Mesothelial cell of epicardium (in vitro differentiated cells): Measurements from ENCODE around the gene IFIT5. TPM values are rescaled to one million over a fixed set of nuclear protein-coding genes. Genes with fewer than 3 reads are reported as not detected.
"Not testable (repeated sequence)": the region's sequence is repeated elsewhere in the genome, so short reads cannot be mapped to it uniquely, and the experiment has no call there.

Experiments
- DNase-seq, 2 experiments: peaks; one replicate each; pipeline ENCODE4 v3.0.0; 2021; ENCODE audit warnings: low spot score in 2 of 2; ENCODE audit not compliant: unreplicated experiment in 2 of 2
- H3K27ac Mint-ChIP-seq: 2 replicates; pipeline ENCODE4 v1.8.0; 2021; ENCODE audit warnings: mixed read lengths
- H3K27me3 Mint-ChIP-seq: 2 replicates; pipeline ENCODE4 v1.8.0; 2021; ENCODE audit warnings: low read depth, mixed read lengths
- H3K36me3 Mint-ChIP-seq: 2 replicates; pipeline ENCODE4 v1.8.0; 2021; ENCODE audit warnings: mixed read lengths
- H3K4me1 Mint-ChIP-seq: 2 replicates; pipeline ENCODE4 v1.8.0; 2021; ENCODE audit warnings: mixed read lengths
- H3K4me3 Mint-ChIP-seq: 2 replicates; pipeline ENCODE4 v1.8.0; 2021; ENCODE audit warnings: mild to moderate bottlenecking, moderate library complexity, mixed read lengths
- H3K9me3 Mint-ChIP-seq: 2 replicates; pipeline ENCODE4 v1.8.0; 2021; ENCODE audit warnings: mixed read lengths
- total RNA-seq: library from RNA; stranded (reverse); gene quantifications from 3 replicates; pipeline ENCODE4 v1.2.1, GENCODE V29; 2021
- TF ChIP-seq, protein P1 (sequence below): fragments of 200-600 bp; sonication (generic); IDR thresholded peaks from one replicate; pipeline ENCODE4 v1.5.0; 2021; ENCODE audit warnings: antibody characterized with exemption; ENCODE audit not compliant: unreplicated experiment

The IFIT5 gene
- total RNA-seq, 1 donor from 2014 or later = 20.5 TPM

DNA sequence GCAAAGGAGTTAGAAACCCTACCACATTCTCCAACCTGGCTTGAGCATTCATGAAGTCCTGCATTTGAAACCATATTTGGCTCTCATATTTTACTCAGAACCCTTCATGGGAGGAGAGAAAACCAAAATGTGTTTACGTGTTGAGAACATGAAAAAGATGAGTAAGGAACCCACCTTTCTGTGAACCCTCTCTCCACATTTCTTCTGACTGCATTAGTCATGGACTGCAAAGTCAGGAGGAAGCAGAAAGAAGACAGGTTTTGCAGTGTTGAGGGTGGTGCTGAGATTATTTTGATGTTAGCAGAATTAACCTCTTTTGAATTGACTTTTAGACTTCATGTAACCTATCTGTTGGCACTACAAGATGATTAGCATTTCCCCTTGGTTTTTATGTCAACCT, 31.6 kb upstream of the IFIT5 start:
- Mint-ChIP-seq H3K36me3 (no peaks in the 10 kb centered on the region), H3K27me3 (no peaks in the 10 kb centered on the region), H3K4me1 (no peaks in the 10 kb centered on the region), H3K4me3 (no peak overlapping the region), H3K27ac (no peak overlapping the region), H3K9me3 (no peaks in the 10 kb centered on the region)
- TF ChIP-seq, protein P1, sequence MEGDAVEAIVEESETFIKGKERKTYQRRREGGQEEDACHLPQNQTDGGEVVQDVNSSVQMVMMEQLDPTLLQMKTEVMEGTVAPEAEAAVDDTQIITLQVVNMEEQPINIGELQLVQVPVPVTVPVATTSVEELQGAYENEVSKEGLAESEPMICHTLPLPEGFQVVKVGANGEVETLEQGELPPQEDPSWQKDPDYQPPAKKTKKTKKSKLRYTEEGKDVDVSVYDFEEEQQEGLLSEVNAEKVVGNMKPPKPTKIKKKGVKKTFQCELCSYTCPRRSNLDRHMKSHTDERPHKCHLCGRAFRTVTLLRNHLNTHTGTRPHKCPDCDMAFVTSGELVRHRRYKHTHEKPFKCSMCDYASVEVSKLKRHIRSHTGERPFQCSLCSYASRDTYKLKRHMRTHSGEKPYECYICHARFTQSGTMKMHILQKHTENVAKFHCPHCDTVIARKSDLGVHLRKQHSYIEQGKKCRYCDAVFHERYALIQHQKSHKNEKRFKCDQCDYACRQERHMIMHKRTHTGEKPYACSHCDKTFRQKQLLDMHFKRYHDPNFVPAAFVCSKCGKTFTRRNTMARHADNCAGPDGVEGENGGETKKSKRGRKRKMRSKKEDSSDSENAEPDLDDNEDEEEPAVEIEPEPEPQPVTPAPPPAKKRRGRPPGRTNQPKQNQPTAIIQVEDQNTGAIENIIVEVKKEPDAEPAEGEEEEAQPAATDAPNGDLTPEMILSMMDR = no peak
- no peak for DNase-seq

DNA sequence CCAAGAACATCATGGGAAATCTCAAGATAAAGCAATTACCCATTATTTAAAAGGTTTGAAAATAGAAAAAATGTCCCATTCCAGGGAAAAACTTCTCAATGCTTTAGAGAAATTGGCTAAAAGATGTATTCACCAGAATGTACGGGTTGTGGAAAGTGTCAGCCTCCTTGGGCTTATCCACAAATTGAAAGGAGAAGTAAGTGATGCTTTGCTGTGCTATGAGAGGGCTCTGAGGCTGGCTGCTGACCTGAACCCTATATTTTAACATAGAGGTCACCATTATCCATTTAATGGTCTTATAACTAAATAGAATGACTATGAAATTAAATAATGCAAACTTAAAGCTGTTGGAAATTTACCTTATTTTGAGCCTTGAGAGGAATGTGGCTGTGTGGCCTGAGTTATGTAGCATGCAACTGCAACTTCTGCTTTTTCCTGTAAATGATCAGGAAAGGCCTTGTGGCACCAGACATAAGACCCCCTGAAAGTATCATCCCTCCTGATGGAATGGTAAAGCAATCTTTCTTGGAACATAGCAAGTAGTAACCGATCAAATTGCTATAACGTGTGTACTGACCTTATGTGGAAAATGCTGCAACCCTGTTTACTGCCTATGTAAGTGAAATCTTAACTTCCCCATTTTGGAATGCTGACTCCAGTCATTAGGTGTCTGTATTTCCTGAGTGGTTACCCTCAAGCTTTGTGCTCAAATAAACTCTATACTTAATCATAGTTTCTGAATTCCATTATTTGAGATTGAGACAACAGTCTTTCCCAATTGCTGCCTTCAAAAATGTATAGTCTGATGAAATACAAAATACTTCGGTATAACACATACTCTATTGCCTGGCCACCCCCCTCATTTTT, 29.7 kb upstream of the IFIT5 start:
- H3K9me3 Mint-ChIP-seq = no peaks in the 10 kb centered on the region
- DNase-seq = no peak
- TF ChIP-seq, protein P1 = no peak
- no peak overlapping the region for H3K4me3 Mint-ChIP-seq
- H3K4me1 Mint-ChIP-seq = no peaks in the 10 kb centered on the region
- H3K27ac Mint-ChIP-seq = no peak overlapping the region
- H3K36me3 Mint-ChIP-seq = no peaks in the 10 kb centered on the region
- no peaks in the 10 kb centered on the region for H3K27me3 Mint-ChIP-seq

DNA sequence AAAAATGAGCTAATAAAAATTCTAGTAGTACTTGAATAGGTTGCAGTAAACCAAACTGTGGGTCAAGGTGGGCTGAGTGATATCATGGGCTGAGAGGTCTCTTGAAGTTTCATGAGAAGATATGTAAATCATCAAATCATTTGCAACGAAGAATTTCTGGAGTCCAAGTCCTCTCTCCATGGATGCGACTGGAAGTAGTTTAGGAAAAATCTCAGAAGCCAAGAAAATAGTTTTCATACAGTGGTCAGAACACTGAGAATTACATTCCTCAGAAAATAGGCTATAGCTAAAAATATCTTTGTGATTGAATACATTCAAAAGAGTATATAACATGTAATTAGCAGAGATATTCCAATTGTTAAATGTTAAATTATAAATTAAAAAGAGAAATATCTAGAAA, 25.6 kb upstream of the IFIT5 start:
- Mint-ChIP-seq H3K4me1 (peaks cover 18% of the 10 kb centered on the region), H3K4me3 (no peak overlapping the region), H3K27ac (no peak overlapping the region), H3K27me3 (no peaks in the 10 kb centered on the region), H3K9me3 (no peaks in the 10 kb centered on the region), H3K36me3 (no peaks in the 10 kb centered on the region)
- no peak for DNase-seq
- TF ChIP-seq, protein P1 = no peak

DNA sequence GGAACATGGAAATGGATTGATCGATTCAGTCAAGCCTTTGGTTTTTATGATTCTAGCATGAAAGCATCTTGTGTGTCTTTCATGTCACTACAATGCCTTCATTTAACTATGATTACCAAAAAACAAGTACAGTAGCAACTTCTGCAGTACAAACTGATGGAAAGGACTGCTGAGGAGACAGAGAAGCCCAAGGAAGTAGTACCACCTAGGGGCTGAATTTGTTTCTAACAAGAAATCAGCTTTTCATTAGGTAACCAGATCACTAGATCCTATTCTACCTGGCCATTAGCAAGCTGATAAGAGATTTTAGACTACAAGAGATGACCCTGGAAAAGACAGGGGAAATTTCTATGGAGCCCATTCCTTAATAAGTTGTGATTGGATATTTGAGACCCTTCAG, 25.1 kb upstream of the IFIT5 start:
- no peak overlapping the region for H3K27ac Mint-ChIP-seq
- no peak overlapping the region for H3K4me3 Mint-ChIP-seq
- no peaks in the 10 kb centered on the region for H3K36me3 Mint-ChIP-seq
- no peak for DNase-seq
- H3K27me3 Mint-ChIP-seq = no peaks in the 10 kb centered on the region
- peaks cover 23% of the 10 kb centered on the region for H3K4me1 Mint-ChIP-seq
- no peaks in the 10 kb centered on the region for H3K9me3 Mint-ChIP-seq
- TF ChIP-seq, protein P1 = no peak

DNA sequence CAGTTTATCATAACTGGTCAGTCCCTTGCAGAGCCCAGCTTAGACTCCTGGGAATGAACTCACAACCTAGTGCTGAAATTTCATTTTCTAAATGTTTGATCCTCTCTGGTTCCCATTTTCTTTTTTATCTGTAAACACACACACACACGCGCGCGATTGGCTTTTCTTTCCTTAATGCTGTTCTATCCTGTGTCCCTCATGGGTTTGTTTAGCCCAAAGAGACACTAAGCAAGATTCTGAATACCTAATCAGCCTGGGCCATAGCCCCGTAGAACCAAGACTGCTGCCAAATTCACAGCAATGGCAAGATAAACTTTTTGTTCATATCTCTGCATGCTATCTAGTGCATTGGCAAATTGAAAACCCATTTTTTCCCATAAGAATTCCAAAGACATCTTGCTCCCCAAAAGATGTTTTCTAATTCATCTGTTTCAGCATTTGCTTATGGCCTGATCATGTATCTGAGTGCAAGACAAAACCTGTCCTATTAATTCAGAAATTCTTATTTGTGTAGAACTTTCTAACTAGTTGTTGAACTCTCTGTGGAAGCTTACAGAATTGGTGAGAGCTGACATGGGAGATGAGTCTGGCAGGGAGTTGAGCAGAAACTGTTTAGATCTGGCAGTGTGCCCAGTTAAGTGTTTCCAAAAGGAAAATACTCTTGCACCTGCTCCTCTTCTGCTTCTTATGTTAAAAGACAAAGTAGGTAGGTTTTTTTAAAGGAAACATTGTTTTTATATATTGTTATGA, 23.7 kb upstream of the IFIT5 start:
- H3K27ac Mint-ChIP-seq = peak overlapping the region; percentile 60
- H3K4me1 Mint-ChIP-seq = peaks cover 31% of the 10 kb centered on the region
- no peak for DNase-seq
- no peak overlapping the region for H3K4me3 Mint-ChIP-seq
- TF ChIP-seq, protein P1 = no peak
- H3K36me3 Mint-ChIP-seq = peaks cover 3% of the 10 kb centered on the region
- no peaks in the 10 kb centered on the region for H3K27me3 Mint-ChIP-seq
- H3K9me3 Mint-ChIP-seq = no peaks in the 10 kb centered on the region

DNA sequence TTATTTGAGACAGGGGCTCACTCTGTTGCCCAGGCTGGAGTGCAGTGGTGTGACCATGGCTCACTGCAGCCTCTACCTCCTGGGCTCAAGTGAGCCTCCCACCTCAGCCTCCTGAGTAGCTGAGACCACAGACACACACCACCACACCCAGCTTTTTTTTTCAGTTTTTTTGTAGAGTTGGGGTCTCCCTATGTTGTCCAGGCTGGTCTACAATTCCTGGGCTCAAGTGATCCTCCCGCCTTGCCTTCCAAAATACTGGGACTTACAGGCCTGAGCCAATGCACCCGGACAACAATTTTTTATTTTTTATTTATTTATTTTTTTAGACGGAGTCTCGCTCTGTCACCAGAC, 23.2 kb upstream of the IFIT5 start:
- Mint-ChIP-seq H3K27ac (peak overlapping the region; percentile 60), H3K4me1 (peaks cover 31% of the 10 kb centered on the region)
- H3K4me3 Mint-ChIP-seq, H3K9me3 Mint-ChIP-seq, DNase-seq, H3K27me3 Mint-ChIP-seq, H3K36me3 Mint-ChIP-seq: not testable (repeated sequence)
